Mucosa of rectum (tissue), 2 donors: Measurements from ENCODE around the gene RUFY3.

ENCODE experiments used
- H3K27ac ChIP-seq, 2 donors: one replicate each; pipeline ENCODE4 v1.7.0; 2013; ENCODE audit warnings: inconsistent platforms in 2 of 2, low read depth in 2 of 2, low read length in 2 of 2
- H3K27me3 ChIP-seq, 2 donors: one replicate each; pipeline ENCODE4 v1.7.0; 2013; ENCODE audit warnings: low read length in 2 of 2; ENCODE audit not compliant: control insufficient read depth in 2 of 2, insufficient read depth in 2 of 2
- H3K36me3 ChIP-seq, 2 donors: one replicate each; pipeline ENCODE4 v1.7.0; 2013; ENCODE audit warnings: low read length in 2 of 2; ENCODE audit not compliant: control insufficient read depth in 2 of 2, insufficient read depth in 2 of 2
- H3K4me1 ChIP-seq, 2 donors: one replicate each; pipeline ENCODE4 v1.7.0; 2013; ENCODE audit warnings: low read length in 2 of 2, mild to moderate bottlenecking in 1 of 2; ENCODE audit not compliant: control insufficient read depth in 2 of 2, insufficient read depth in 2 of 2
- H3K4me3 ChIP-seq, 2 donors: one replicate each; pipeline ENCODE4 v1.7.0; 2013; ENCODE audit warnings: low read length in 2 of 2
- H3K9ac ChIP-seq, 2 donors: one replicate each; pipeline ENCODE4 v1.7.0; 2013; ENCODE audit warnings: low read length in 2 of 2, low read depth in 1 of 2, mild to moderate bottlenecking in 1 of 2
- H3K9me3 ChIP-seq, 2 donors: one replicate each; pipeline ENCODE4 v1.7.0; 2013; ENCODE audit warnings: low read length in 2 of 2; ENCODE audit not compliant: control insufficient read depth in 2 of 2
- donor health status: healthy.
- donor health status: Normal muscosa, but diverticular disease.

RUFY3 gene

GRCh38 chr4:70802928-70803580 is 81.3 kb downstream of the RUFY3 start:
- H3K9ac ChIP-seq: no peak overlapping the region
- H3K4me1 ChIP-seq: no peaks in the 10 kb centered on the region
- no peak overlapping the region for H3K27ac ChIP-seq
- H3K4me3 ChIP-seq: no peak overlapping the region
- H3K36me3 ChIP-seq: no peaks in the 10 kb centered on the region
- H3K9me3 ChIP-seq: no peaks in the 10 kb centered on the region
- no peaks in the 10 kb centered on the region for H3K27me3 ChIP-seq

GRCh38 chr4:70808151-70808550 is 86.4 kb downstream of the RUFY3 start:
- H3K4me3 ChIP-seq: no peak overlapping the region
- H3K9ac ChIP-seq: no peak overlapping the region
- no peaks in the 10 kb centered on the region for H3K36me3 ChIP-seq
- H3K9me3 ChIP-seq: no peaks in the 10 kb centered on the region
- H3K27me3 ChIP-seq: no peaks in the 10 kb centered on the region
- no peaks in the 10 kb centered on the region for H3K4me1 ChIP-seq
- H3K27ac ChIP-seq: no peak overlapping the region

GRCh38 chr4:70815370-70815769 is 93.6 kb downstream of the RUFY3 start:
- H3K4me3 ChIP-seq: no peak overlapping the region
- no peaks in the 10 kb centered on the region for H3K4me1 ChIP-seq

GRCh38 chr4:70816894-70817293 is 95.1 kb downstream of the RUFY3 start:
- no peak overlapping the region for H3K4me3 ChIP-seq
- H3K9me3 ChIP-seq: no peaks in the 10 kb centered on the region
- H3K9ac ChIP-seq: no peak overlapping the region
- H3K27ac ChIP-seq: no peak overlapping the region
- H3K27me3 ChIP-seq: no peaks in the 10 kb centered on the region
- H3K36me3 ChIP-seq: peaks cover 23 to 26% of the 10 kb centered on the region in 2 donors
- H3K4me1 ChIP-seq: no peaks in the 10 kb centered on the region

More at GRCh38 chr4:70815370-70815769, 93.6 kb downstream of the RUFY3 start:
- Histone ChIP-seq H3K9ac (no peak overlapping the region), H3K27me3 (no peaks in the 10 kb centered on the region), H3K36me3 (peaks cover 19 to 20% of the 10 kb centered on the region in 2 donors), H3K9me3 (no peaks in the 10 kb centered on the region), H3K27ac (no peak overlapping the region)

GRCh38 chr4:70818173-70818855 is 96.5 kb downstream of the RUFY3 start:
- H3K27me3 ChIP-seq: no peaks in the 10 kb centered on the region
- no peak overlapping the region for H3K9ac ChIP-seq
- H3K4me1 ChIP-seq: no peaks in the 10 kb centered on the region
- H3K9me3 ChIP-seq: no peaks in the 10 kb centered on the region
- no peak overlapping the region for H3K4me3 ChIP-seq
- H3K27ac ChIP-seq: no peak overlapping the region
- peaks cover 25 to 31% of the 10 kb centered on the region in 2 donors for H3K36me3 ChIP-seq

- H3K9ac ChIP-seq: no peak overlapping the region
- H3K27ac ChIP-seq: no peak overlapping the region
- H3K9me3 ChIP-seq: no peaks in the 10 kb centered on the region
- H3K4me3 ChIP-seq: no peak overlapping the region
- H3K4me1 ChIP-seq: no peaks in the 10 kb centered on the region
- H3K36me3 ChIP-seq: peaks cover 29 to 34% of the 10 kb centered on the region in 2 donors
- H3K27me3 ChIP-seq: no peaks in the 10 kb centered on the region
Measured at GRCh38 chr4:70818921-70819320, 97.2 kb downstream of the RUFY3 start.

GRCh38 chr4:70829015-70829414 is 107.3 kb downstream of the RUFY3 start:
- H3K27ac ChIP-seq: no peak overlapping the region
- H3K27me3 ChIP-seq: no peaks in the 10 kb centered on the region
- no peak overlapping the region for H3K9ac ChIP-seq
- no peaks in the 10 kb centered on the region for H3K4me1 ChIP-seq
- peaks cover 58 to 59% of the 10 kb centered on the region in 2 donors for H3K36me3 ChIP-seq
- no peaks in the 10 kb centered on the region for H3K9me3 ChIP-seq
- H3K4me3 ChIP-seq: no peak overlapping the region

- no peaks in the 10 kb centered on the region for H3K9me3 ChIP-seq
- H3K36me3 ChIP-seq: peaks cover 55 to 56% of the 10 kb centered on the region in 2 donors
- no peak overlapping the region for H3K27ac ChIP-seq
- H3K27me3 ChIP-seq: no peaks in the 10 kb centered on the region
- H3K4me3 ChIP-seq: no peak overlapping the region
- H3K9ac ChIP-seq: no peak overlapping the region
- H3K4me1 ChIP-seq: no peaks in the 10 kb centered on the region
Measured at GRCh38 chr4:70829492-70829891, 107.7 kb downstream of the RUFY3 start.

- no peak overlapping the region for H3K4me3 ChIP-seq
- H3K27me3 ChIP-seq: no peaks in the 10 kb centered on the region
- H3K9me3 ChIP-seq: no peaks in the 10 kb centered on the region
- no peak overlapping the region for H3K27ac ChIP-seq
- H3K4me1 ChIP-seq: no peaks in the 10 kb centered on the region
- H3K36me3 ChIP-seq: peaks cover 53 to 56% of the 10 kb centered on the region in 2 donors
- no peak overlapping the region for H3K9ac ChIP-seq
Measured at GRCh38 chr4:70830054-70830453, 108.3 kb downstream of the RUFY3 start.

GRCh38 chr4:70831293-70831692 is 109.5 kb downstream of the RUFY3 start:
- no peak overlapping the region for H3K9ac ChIP-seq
- H3K36me3 ChIP-seq: peaks cover 41 to 48% of the 10 kb centered on the region in 2 donors
- no peak overlapping the region for H3K27ac ChIP-seq

More at GRCh38 chr4:70831293-70831692, 109.5 kb downstream of the RUFY3 start:
- Histone ChIP-seq H3K4me1 (no peaks in the 10 kb centered on the region), H3K4me3 (no peak overlapping the region), H3K27me3 (no peaks in the 10 kb centered on the region), H3K9me3 (no peaks in the 10 kb centered on the region)
